T-helper 1 cell (primary cell): ENCODE measurements around the gene TMEM165.
A peak's percentile ranks its signal among the peaks of the same experiment; 100 is the strongest.

Experiments used
- DNase-seq, 5 donors: peaks; one replicate each; pipeline ENCODE4 v3.0.0-alpha.2; 2012 to 2020

TMEM165 gene

GRCh38 chr4:55407119-55407518, 11.4 kb downstream of the TMEM165 start:
- no peak for DNase-seq

GRCh38 chr4:55407764-55408163, 12.0 kb downstream of the TMEM165 start:
- no peak for DNase-seq

- DNase-seq = no peak
These were observed 13.9 kb downstream of the TMEM165 start for GRCh38 chr4:55409468-55410171.

GRCh38 chr4:55410431-55410830, 14.7 kb downstream of the TMEM165 start:
- no peak for DNase-seq

- no peak for DNase-seq
These were observed 15.9 kb downstream of the TMEM165 start for GRCh38 chr4:55411621-55412020.

- no peak for DNase-seq
These were observed 20.4 kb downstream of the TMEM165 start for GRCh38 chr4:55416176-55416575.

- DNase-seq = no peak
These were observed 29.0 kb downstream of the TMEM165 start for GRCh38 chr4:55424791-55425190.

GRCh38 chr4:55431710-55432336, 36.1 kb downstream of the TMEM165 start:
- no peak for DNase-seq

GRCh38 chr4:55435141-55435841, 39.5 kb downstream of the TMEM165 start:
- DNase-seq = peak in 1 of 5 donors; percentile 55

- no peak for DNase-seq
These were observed 41.6 kb downstream of the TMEM165 start for GRCh38 chr4:55437356-55437796.

- no peak for DNase-seq
These were observed 42.1 kb downstream of the TMEM165 start for GRCh38 chr4:55437823-55438222.

GRCh38 chr4:55438314-55438713, 42.6 kb downstream of the TMEM165 start:
- DNase-seq = no peak

GRCh38 chr4:55439023-55439422, 43.3 kb downstream of the TMEM165 start:
- DNase-seq = no peak

GRCh38 chr4:55440786-55441185, 45.0 kb downstream of the TMEM165 start:
- no peak for DNase-seq

- no peak for DNase-seq
These were observed 46.8 kb downstream of the TMEM165 start for GRCh38 chr4:55442541-55442940.

GRCh38 chr4:55444827-55445226, 49.1 kb downstream of the TMEM165 start:
- no peak for DNase-seq

- DNase-seq = no peak
These were observed 50.3 kb downstream of the TMEM165 start for GRCh38 chr4:55445921-55446577.

GRCh38 chr4:55446578-55446922, 50.8 kb downstream of the TMEM165 start:
- DNase-seq = no peak

GRCh38 chr4:55447108-55447708, 51.5 kb downstream of the TMEM165 start:
- DNase-seq = no peak

- no peak for DNase-seq
These were observed 52.1 kb downstream of the TMEM165 start for GRCh38 chr4:55447831-55448230.

GRCh38 chr4:55450566-55450965, 54.8 kb downstream of the TMEM165 start:
- no peak for DNase-seq

GRCh38 chr4:55458164-55458563, 62.4 kb downstream of the TMEM165 start:
- DNase-seq = no peak

- DNase-seq = no peak
These were observed 62.9 kb downstream of the TMEM165 start for GRCh38 chr4:55458611-55459010.
